Dermis microvascular lymphatic vessel endothelial cell (primary cell): Measurements from ENCODE around the gene RFNG. TPM values are rescaled to one million over a fixed set of nuclear protein-coding genes. Genes with fewer than 3 reads are reported as not detected.

Experiments
- DNase-seq, 2 donors: peaks; one replicate each; pipeline versions ENCODE4 v3.0.0 to v3.0.0-alpha.2; 2010; ENCODE audit warnings: low read depth in 2 of 2
- total RNA-seq: library from RNA; depleted of rRNA; stranded (reverse); fragments of >200 nt; gene quantifications from 2 replicates; pipeline ENCODE4 v1.2.1, GENCODE V29; 2014

Gene RFNG
- total RNA-seq, 1 donor from 2014 or later, result 16.4 TPM

GRCh38 chr17:82058855-82059249 lies 7.2 kb upstream of the RFNG start:
- DNase-seq, result no peak

- no peak for DNase-seq
Observed at GRCh38 chr17:82058230-82058854, 6.7 kb upstream of the RFNG start.

GRCh38 chr17:82056729-82057621 lies 5.4 kb upstream of the RFNG start:
- DNase-seq, result no peak

- no peak for DNase-seq
Observed at GRCh38 chr17:82055965-82056728, 4.5 kb upstream of the RFNG start.

GRCh38 chr17:82055023-82055964 lies 3.7 kb upstream of the RFNG start:
- no peak for DNase-seq

GRCh38 chr17:82054351-82055022 lies 2.9 kb upstream of the RFNG start:
- DNase-seq, result no peak

- DNase-seq, result no peak
Observed at GRCh38 chr17:82053556-82054263, 2.1 kb upstream of the RFNG start.

GRCh38 chr17:82053130-82053529 lies 1.5 kb upstream of the RFNG start:
- DNase-seq, result no peak

- no peak for DNase-seq
Observed at GRCh38 chr17:82052638-82053059, 1.0 kb upstream of the RFNG start.

- no peak for DNase-seq
Observed at GRCh38 chr17:82050761-82051641, 610 bp downstream of the RFNG start.

- DNase-seq, result no peak
Observed at GRCh38 chr17:82050152-82050760, 1.4 kb downstream of the RFNG start.

GRCh38 chr17:82049521-82049971 lies 2.1 kb downstream of the RFNG start:
- DNase-seq, result no peak

- DNase-seq, result no peak
Observed at GRCh38 chr17:82049106-82049505, 2.5 kb downstream of the RFNG start.

- no peak for DNase-seq
Observed at GRCh38 chr17:82048571-82048971, 3.0 kb downstream of the RFNG start.

GRCh38 chr17:82047914-82048570 lies 3.6 kb downstream of the RFNG start:
- DNase-seq, result no peak

GRCh38 chr17:82047379-82047778 lies 4.2 kb downstream of the RFNG start:
- DNase-seq, result no peak

GRCh38 chr17:82046903-82047302 lies 4.7 kb downstream of the RFNG start:
- no peak for DNase-seq
